IPS-20b (cell line): ENCODE measurements around the gene GTPBP6.
"Not testable (repeated sequence)": the region's sequence is repeated elsewhere in the genome, so short reads cannot be mapped to it uniquely, and the experiment has no call there.

Experiments
- H3K27ac ChIP-seq: one replicate; pipeline ENCODE4 v1.5.1; 2013; ENCODE audit warnings: low read length
- H3K27me3 ChIP-seq: 2 replicates; pipeline ENCODE4 v1.6.1; 2013; ENCODE audit warnings: mild to moderate bottlenecking, low read length, inconsistent platforms; ENCODE audit not compliant: insufficient read depth
- H3K36me3 ChIP-seq: 2 replicates; pipeline ENCODE4 v1.6.1; 2013; ENCODE audit warnings: low read depth, mild to moderate bottlenecking, inconsistent platforms, low read length, moderate library complexity; ENCODE audit not compliant: insufficient read depth
- H3K4me1 ChIP-seq: 2 replicates; pipeline ENCODE4 v1.6.1; 2013; ENCODE audit warnings: mild to moderate bottlenecking, control low read depth, inconsistent platforms, low read length, moderate library complexity; ENCODE audit not compliant: insufficient read depth
- H3K4me3 ChIP-seq: 2 replicates; pipeline ENCODE4 v1.5.1; 2013; ENCODE audit warnings: mild to moderate bottlenecking, low read length, inconsistent platforms
- H3K9ac ChIP-seq: 2 replicates; pipeline ENCODE4 v1.6.1; 2013; ENCODE audit warnings: low read depth, mild to moderate bottlenecking, inconsistent platforms, low read length, moderate library complexity
- H3K9me3 ChIP-seq: 2 replicates; pipeline ENCODE4 v1.6.1; 2013; ENCODE audit warnings: mild to moderate bottlenecking, low read depth, low read length, inconsistent platforms; ENCODE audit not compliant: insufficient read depth

Gene GTPBP6

DNA sequence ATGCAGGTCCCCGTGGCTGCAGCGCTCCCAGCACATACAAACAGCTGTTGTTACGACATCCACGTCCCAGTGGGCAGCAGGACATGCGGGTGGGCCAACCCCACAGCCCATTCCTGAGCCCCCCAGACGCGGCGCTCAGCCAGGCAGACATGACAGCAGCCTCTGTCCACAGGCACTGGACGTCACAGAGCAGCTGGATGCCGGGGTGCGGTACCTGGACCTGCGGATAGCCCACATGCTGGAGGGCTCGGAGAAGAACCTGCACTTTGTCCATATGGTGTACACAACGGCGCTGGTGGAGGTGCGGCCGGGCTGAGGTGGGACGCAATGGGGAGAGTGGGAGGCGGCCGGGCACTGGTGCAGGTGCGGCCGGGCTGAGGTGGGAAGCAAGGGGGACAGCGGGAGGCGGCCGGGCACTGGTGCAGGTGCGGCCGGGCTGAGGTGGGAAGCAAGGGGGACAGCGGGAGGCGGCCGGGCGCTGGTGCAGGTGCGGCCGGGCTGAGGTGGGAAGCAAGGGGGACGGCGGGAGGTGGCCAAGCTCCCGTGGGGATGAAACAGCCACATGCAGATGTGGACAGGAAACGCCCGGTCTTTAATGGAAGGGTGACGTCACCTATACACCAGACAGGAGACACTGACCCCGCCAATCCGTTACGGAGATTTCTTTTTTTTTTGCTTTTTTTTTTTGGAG, 28.0 kb downstream of the GTPBP6 start:
- no peaks in the 10 kb centered on the region for H3K9me3 ChIP-seq
- no peaks in the 10 kb centered on the region for H3K27me3 ChIP-seq
- H3K4me1 ChIP-seq: no peaks in the 10 kb centered on the region
- H3K9ac ChIP-seq: no peak overlapping the region
- H3K27ac ChIP-seq: no peak overlapping the region
- no peak overlapping the region for H3K4me3 ChIP-seq
- peaks cover 89% of the 10 kb centered on the region for H3K36me3 ChIP-seq

DNA sequence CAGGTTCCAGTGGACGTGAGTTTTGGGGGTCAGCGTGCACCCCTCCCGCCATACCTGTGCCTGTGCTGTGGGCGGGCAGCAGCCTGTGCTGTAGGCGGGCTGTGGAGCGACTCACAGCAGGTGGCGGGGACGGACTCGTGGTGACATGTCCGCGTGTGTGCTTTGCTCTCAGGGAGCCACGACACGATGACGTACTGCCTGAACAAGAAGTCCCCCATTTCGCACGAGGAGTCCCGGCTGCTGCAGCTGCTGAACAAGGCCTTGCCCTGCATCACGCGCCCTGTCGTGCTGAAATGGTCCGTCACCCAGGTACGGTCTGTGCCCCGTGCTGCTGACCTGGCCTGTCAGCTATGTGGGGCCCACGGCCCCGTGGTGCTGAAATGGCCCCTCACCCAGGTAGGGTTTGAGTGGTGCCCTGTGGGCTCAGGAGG, 30.0 kb downstream of the GTPBP6 start:
- H3K36me3 ChIP-seq: peaks cover 91% of the 10 kb centered on the region
- no peak overlapping the region for H3K9ac ChIP-seq
- H3K9me3 ChIP-seq: no peaks in the 10 kb centered on the region; the same call in 1 of the 2 replicates
- no peak overlapping the region for H3K4me3 ChIP-seq
- H3K4me1 ChIP-seq: peaks cover 4% of the 10 kb centered on the region; the same call in 1 of the 2 replicates
- H3K27me3 ChIP-seq: no peaks in the 10 kb centered on the region
- H3K27ac ChIP-seq: no peak overlapping the region

DNA sequence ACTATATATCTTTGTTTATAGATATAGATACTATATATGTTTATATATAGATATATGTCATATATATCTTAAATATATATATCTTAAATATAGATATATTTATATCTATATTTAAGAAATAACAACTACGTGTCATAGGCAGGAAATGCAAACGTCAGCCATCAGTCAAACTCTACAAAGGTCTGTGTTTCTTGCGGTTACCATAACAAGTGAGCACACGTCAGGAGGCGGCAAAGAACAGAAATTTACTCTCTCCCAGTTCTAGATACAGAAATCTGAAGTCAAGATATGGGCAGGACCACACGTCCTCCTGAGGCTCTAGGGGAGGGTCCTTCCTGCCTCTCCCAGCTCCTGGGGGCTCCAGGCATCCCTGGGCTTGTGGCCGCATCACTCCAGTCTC, 30.9 kb downstream of the GTPBP6 start:
- no peak overlapping the region for H3K4me3 ChIP-seq
- no peaks in the 10 kb centered on the region for H3K27me3 ChIP-seq
- peaks cover 4% of the 10 kb centered on the region; the same call in 1 of the 2 replicates for H3K4me1 ChIP-seq
- no peak overlapping the region for H3K27ac ChIP-seq
- H3K36me3 ChIP-seq: peaks cover 82% of the 10 kb centered on the region
- no peaks in the 10 kb centered on the region; the same call in 1 of the 2 replicates for H3K9me3 ChIP-seq
- H3K9ac ChIP-seq: no peak overlapping the region

DNA sequence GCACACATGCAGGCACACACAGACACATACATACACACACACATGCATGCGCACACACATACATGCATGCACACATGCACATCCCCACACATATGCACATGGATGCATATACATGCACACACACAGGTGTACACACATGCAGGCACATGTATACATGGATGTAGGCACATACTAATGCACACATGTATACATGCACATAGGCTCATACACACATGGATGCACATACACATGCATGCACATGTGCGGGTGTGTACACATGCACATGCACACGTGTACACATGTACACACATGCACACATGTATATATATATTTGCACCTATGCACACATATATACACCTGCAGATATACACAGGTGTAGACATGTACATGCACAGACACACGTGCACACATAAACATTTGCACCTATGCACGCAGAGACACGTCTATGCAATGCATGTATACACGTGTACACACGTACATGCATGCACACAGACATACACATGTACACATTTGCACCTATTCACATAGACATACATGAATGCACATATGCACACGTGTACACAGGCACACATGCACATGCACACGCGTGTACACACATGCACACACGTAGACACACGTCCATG, 33.4 kb downstream of the GTPBP6 start:
- Histone ChIP-seq H3K27ac (no peak overlapping the region), H3K9ac (no peak overlapping the region), H3K9me3 (no peaks in the 10 kb centered on the region; the same call in 1 of the 2 replicates), H3K4me3 (no peak overlapping the region), H3K27me3 (no peaks in the 10 kb centered on the region), H3K4me1 (peaks cover 4% of the 10 kb centered on the region; the same call in 1 of the 2 replicates), H3K36me3 (peaks cover 60% of the 10 kb centered on the region)

DNA sequence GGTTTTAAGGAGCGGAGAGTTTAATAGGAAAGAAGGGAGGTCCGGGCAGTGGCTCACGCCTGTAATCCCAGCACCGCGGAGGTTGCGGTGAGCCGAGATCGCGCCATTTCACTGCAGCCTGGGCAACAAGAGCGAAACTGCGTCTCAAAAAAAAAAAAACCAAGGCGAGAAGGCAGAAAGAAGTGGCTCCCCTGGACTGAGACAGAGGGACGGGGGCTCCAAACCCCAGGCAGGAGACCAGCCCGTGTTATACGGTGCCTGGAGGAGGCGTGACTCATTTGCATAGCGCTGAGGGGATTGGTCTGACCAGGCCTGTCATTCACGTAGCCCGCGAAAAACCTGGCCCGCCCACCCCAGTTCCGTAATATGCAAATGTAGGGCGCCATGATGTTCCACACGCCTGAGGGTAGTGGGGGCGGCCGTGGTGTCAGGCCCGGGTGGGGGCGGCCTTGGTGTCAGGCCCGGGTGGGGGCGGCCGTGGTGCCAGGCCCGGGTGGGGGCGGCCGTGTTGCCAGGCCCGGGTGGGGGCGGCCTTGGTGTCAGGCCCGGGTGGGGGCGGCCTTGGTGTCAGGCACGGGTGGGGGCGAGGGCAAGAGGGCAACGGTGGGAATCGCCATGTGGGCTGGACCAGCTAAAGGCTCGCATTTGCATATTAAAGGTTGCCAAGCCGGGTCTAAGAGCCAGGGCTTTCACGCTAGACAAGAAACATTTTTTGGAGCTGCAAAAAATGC, 35.3 kb downstream of the GTPBP6 start:
- Histone ChIP-seq H3K4me3 (peak overlapping the region; percentile 90), H3K27ac (no peak overlapping the region), H3K36me3 (peaks cover 42% of the 10 kb centered on the region), H3K4me1 (peaks cover 4% of the 10 kb centered on the region; the same call in 1 of the 2 replicates), H3K9me3 (no peaks in the 10 kb centered on the region; the same call in 1 of the 2 replicates), H3K27me3 (no peaks in the 10 kb centered on the region), H3K9ac (peak overlapping the region; percentile 92; the same call in 1 of the 2 replicates)

DNA sequence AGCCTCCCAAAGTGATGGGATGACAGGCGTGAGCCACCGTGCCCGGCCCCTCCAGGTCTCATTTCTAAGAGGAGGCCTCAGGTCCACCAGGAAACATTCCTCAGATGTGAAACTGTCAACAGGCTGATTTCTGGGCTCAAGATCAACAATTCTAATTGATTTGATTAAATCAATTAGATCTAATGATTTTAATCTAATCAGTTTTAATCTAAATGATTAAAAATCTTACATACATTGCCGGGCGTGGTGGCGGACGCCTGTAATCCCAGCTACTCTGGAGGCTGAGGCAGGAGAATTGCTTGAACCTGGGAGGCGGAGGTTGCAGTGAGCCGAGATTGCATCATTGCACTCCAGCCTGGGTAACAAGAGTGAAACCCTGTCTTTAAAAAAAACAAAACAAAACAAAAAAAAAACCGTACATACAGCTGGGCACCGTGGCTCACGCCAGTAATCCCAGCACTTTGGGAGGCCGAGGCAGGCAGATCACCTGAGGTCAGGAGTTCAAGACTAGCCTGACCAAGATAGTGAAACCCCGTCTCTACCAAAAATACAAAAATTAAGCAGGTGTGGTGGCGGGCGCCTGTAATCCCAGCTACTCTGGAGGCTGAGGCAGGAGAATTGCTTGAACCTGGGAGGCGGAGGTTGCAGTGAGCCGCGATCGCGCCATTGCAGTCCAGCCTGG, 36.5 kb downstream of the GTPBP6 start:
- Histone ChIP-seq H3K4me3 (peak overlapping the region; percentile 90), H3K9ac (peak overlapping the region; percentile 92)

DNA sequence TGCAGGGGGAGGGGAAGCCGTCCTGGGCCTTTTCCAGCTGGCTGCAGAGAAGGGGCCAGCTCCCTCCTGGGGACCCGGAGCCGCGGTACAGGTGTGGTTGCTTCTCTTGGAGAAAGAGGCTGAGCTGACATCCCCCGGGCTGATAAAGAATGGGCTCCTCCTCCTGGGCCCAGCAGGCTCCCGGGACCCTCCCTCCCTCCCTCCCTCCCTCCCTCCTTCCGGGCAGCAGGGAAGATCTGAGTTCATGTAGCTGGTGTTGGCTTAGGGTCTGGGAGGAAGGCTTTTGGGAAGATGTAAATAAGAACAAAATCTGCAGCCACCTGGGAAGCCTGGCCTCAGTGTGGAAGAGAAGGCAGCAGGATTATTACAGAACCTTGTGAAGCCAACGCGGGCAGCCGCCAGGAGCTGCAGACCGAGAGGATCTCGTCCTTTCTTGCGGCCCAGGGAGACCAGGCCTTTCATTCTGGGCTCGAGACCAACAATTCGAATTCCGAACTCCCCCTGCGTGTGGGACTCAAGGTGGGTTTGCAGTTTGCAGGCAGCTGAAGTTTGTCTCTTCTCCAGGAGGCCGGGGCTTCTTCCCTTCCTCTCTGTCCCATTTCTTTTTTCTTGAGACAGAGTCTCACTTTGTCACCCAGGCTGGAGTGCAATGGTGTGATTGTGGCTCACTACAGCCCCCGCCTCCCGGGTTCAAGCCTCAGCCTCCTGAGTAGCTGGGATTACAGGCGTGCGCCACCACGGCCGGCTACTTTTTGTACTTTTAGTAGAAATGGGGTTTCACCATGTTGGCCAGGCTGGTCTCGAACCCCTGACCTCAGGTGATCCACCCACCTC, 37.2 kb downstream of the GTPBP6 start, which contains the start of gene PLCXD1:
PLCXD1 (plus strand) TSS at position 216 of the 834 bp plus-strand sequence. CDS start 2,807 bp downstream, outside the sequence.
- Histone ChIP-seq H3K9ac (peak within 1 kb of the TSS; percentile 92), H3K27me3 (no peaks in the 10 kb centered on the region), H3K4me1 (peaks cover 4% of the 10 kb centered on the region; the same call in 1 of the 2 replicates), H3K4me3 (peak within 1 kb of the TSS; percentile 90), H3K9me3 (no peaks in the 10 kb centered on the region; the same call in 1 of the 2 replicates), H3K27ac (peak within 1 kb of the TSS; percentile 88), H3K36me3 (peaks cover 27% of the 10 kb centered on the region)

More for the DNA sequence above, 36.5 kb downstream of the GTPBP6 start:
- not testable (repeated sequence) for H3K9me3 ChIP-seq, H3K27me3 ChIP-seq, H3K4me1 ChIP-seq
- H3K27ac ChIP-seq: peak overlapping the region; percentile 88
- H3K36me3 ChIP-seq: peaks cover 34% of the 10 kb centered on the region

DNA sequence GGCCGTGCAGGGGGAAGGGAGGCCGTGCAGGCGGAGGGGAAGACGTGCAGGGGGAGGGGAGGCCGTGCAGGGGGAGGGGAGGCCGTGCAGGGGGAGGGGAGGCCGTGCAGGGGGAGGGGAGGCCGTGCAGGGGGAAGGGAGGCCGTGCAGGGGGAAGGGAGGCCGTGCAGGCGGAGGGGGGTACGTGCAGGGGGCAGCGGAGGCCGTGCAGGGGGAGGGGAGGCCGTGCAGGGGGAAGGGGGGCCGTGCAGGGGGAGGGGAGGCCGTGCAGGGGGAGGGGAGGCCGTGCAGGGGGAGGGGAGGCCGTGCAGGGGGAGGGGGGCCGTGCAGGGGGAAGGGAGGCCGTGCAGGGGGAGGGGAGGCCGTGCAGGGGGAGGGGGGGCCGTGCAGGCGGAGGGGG, 37.9 kb downstream of the GTPBP6 start:
- H3K27ac ChIP-seq, H3K9me3 ChIP-seq, H3K4me1 ChIP-seq: not testable (repeated sequence)

DNA sequence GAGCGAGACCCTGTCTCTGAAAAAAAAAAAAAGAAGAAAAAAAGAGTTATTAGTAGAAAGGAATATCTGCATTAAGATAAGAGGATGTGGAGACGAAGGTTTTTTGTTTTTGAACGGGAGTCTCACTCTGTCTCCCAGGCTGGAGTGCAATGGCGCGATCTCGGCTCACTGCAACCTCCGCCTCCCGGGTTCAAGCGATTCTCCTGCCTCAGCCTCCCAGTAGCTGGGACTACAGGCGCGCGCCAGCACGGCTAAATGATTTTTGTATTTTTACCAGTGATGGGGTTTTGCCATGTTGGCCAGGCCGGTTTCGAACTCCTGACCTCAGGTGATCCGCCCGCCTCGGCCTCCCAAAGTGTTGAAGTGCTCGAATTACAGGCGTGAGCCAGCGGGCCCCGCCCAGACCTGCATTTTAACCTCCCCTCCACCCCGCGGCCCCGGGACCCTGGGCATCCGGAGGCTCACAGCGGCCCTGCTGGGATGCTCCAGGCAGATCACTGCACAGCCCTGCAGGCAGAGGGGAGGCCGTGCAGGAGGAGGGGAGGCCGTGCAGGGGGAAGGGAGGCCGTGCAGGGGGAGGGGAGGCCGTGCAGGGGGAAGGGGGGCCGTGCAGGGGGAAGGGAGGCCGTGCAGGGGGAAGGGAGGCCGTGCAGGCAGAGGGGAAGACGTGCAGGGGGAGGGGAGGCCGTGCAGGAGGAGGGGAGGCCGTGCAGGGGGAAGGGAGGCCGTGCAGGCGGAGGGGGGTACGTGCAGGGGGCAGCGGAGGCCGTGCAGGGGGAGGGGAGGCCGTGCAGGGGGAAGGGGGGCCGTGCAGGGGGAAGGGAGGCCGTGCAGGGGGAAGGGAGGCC, 38.6 kb downstream of the GTPBP6 start:
- peaks cover 13% of the 10 kb centered on the region for H3K36me3 ChIP-seq
- not testable (repeated sequence) for H3K9ac ChIP-seq, H3K27me3 ChIP-seq, H3K27ac ChIP-seq, H3K4me1 ChIP-seq, H3K4me3 ChIP-seq, H3K9me3 ChIP-seq

More for the DNA sequence above, 37.9 kb downstream of the GTPBP6 start:
- not testable (repeated sequence) for H3K4me3 ChIP-seq, H3K27me3 ChIP-seq, H3K9ac ChIP-seq
- peaks cover 21% of the 10 kb centered on the region for H3K36me3 ChIP-seq

DNA sequence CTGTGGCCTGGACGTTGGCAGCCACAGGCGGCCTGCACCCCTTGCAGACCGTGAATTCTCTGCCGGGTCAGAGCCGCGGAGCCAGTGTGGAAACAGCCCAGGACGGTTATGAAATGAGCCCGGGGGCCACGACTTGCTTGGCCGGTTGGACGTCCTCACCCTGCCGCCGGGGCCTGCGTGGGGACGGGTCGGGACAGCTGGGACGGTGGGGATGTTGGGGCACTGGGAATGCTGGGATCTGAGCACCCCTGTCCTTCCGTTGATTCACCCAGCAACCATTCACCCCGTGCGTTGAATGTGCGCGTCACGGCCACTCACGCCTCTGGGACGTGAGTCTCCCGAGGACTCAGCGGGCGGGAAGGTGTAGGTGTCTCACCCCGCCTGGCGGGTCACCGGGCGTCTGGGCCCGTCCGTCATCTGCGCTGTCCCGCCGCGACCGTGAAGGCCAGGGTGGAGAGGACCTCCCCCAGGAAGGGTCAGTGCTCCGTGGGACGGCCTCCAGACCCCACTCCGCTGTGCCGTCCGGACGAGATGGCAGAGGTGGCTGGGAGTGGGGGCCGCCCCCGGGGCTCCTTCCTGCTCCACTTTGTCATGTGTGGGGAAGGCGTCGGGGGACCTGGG, 41.9 kb downstream of the GTPBP6 start:
- Histone ChIP-seq H3K9ac (peak overlapping the region; percentile 71; the same call in 1 of the 2 replicates), H3K4me3 (peak overlapping the region; percentile 80), H3K4me1 (peaks cover 4% of the 10 kb centered on the region; the same call in 1 of the 2 replicates), H3K27me3 (no peaks in the 10 kb centered on the region), H3K27ac (no peak overlapping the region), H3K9me3 (no peaks in the 10 kb centered on the region), H3K36me3 (no peaks in the 10 kb centered on the region)
